ENCODE data around the gene ETS2. TPM values are rescaled to one million over a fixed set of nuclear protein-coding genes. Genes with fewer than 3 reads are reported as not detected.
A peak's percentile ranks its signal among the peaks of the same experiment; 100 is the strongest.

Gene ETS2
- total and polyA plus RNA-seq, 2 of the 4 experiments (the other 2 are of a cell fraction): 21.3 to 21.7 TPM

GRCh38 chr21:38849776-38850175, 44.0 kb downstream of the ETS2 start:
- dilution Hi-C loops (cut with HindIII; ENCODE audit: low sequenced_read_pairs, unreplicated experiment): no loop called here

More at GRCh38 chr21:38849776-38850175, 44.0 kb downstream of the ETS2 start:
- Histone ChIP-seq H3K56ac (ENCODE audit: extremely low read depth, insufficient read depth, low read length) (no peak overlapping the region), H2BK5ac (ENCODE audit: low read depth, low read length, poor library complexity, severe bottlenecking) (no peak overlapping the region), H3K4me1 (ENCODE audit: control insufficient read depth, insufficient read depth, low read length) (peaks cover 2% of the 10 kb centered on the region; the same call in 1 of the 2 replicates), H4K5ac (ENCODE audit: low read depth, low read length) (no peak overlapping the region), H3K4me3 (ENCODE audit: insufficient read depth, low read depth, low read length) (no peak overlapping the region), H3K36me3 (ENCODE audit: control insufficient read depth, insufficient read depth, low read length) (no peaks in the 10 kb centered on the region), H2AK9ac (replicated peaks; ENCODE audit: low read depth, low read length, poor library complexity) (no peak overlapping the region), H4K91ac (ENCODE audit: insufficient read depth, low read depth, low read length) (no peak overlapping the region; the same call in 1 of the 2 replicates), H4K20me1 (ENCODE audit: insufficient read depth, low read length) (no peaks in the 10 kb centered on the region), H3K9me1 (ENCODE audit: insufficient read depth, low read length) (peaks cover 9% of the 10 kb centered on the region), H2BK120ac (ENCODE audit: low read depth, low read length) (no peak overlapping the region), H3K4me2 (ENCODE audit: low read depth, low read length) (no peak overlapping the region), H3K27ac (ENCODE audit: insufficient read depth, low read length) (no peak overlapping the region), H3K18ac (ENCODE audit: low read depth, low read length) (no peak overlapping the region), H3K4ac (ENCODE audit: low read depth, low read length) (no peak overlapping the region), H3K14ac (replicated peaks; ENCODE audit: low read depth, low read length) (no peak overlapping the region), H2AK5ac (ENCODE audit: low read depth, low read length) (no peak overlapping the region), H2BK15ac (ENCODE audit: low read depth, low read length) (peak overlapping the region; percentile 25; the same call in 1 of the 3 replicates), H3K27me3 (ENCODE audit: control insufficient read depth, insufficient read depth, low read length) (no peaks in the 10 kb centered on the region), H2BK20ac (ENCODE audit: low read depth, low read length) (no peak overlapping the region), H3K23ac (ENCODE audit: low read depth, low read length) (peak overlapping the region; percentile 20; the same call in 1 of the 2 replicates), H2AFZ (replicated peaks; ENCODE audit: low read length, poor library complexity) (peak overlapping the region; percentile 28), H4K8ac (ENCODE audit: low read depth in 2 of 2, low read length in 2 of 2) (no peak overlapping the region), H3K9ac (ENCODE audit: low read depth, low read length) (no peak overlapping the region), H3K9me3 (ENCODE audit: control insufficient read depth, insufficient read depth, low read length) (peaks cover 6% of the 10 kb centered on the region), H3K79me1 (ENCODE audit: low read depth in 1 of 2, low read length in 2 of 2) (no peaks in the 10 kb centered on the region)
- in situ Hi-C loops (cut with MboI; ENCODE audit: low sequenced_read_pairs) (no loop called here), intact Hi-C loops (cut with micrococcal nuclease) (no loop called here)
- no TSS peak for BruUV-seq (replicated peaks)
- WGBS, 2 experiments (ENCODE audit: extremely low coverage in 2 of 2, insufficient read length in 1 of 2): no CpG with 5 or more reads among the region's 6 CpGs
- TF ChIP-seq FOS (IDR thresholded peaks at IDR 0.05; ENCODE audit: low read depth, low read length) (no peak), USF2 (IDR thresholded peaks at IDR 0.05; ENCODE audit: low read depth, low read length) (no peak), SMC3 (IDR thresholded peaks at IDR 0.05; ENCODE audit: low read depth, low read length) (no peak), RCOR1 (IDR thresholded peaks at IDR 0.05; ENCODE audit: insufficient replicate concordance, low read length) (no peak), ELK1 (IDR thresholded peaks at IDR 0.05; ENCODE audit: borderline replicate concordance, low read depth, low read length) (no peak), POLR2A (IDR thresholded peaks at IDR 0.05; ENCODE audit: low read depth, low read length) (no peak), RAD21 (IDR thresholded peaks at IDR 0.05; ENCODE audit: low read length) (no peak), RFX5 (IDR thresholded peaks at IDR 0.05; ENCODE audit: low read depth, low read length) (no peak), BHLHE40 (IDR thresholded peaks at IDR 0.05; ENCODE audit: low read depth, low read length) (no peak), MAFK (IDR thresholded peaks at IDR 0.05; ENCODE audit: low read depth, low read length) (no peak)
- ATAC-seq (ENCODE audit: low read depth): no peak
- POLR2A ChIA-PET (ENCODE audit: unreplicated experiment): interaction anchor here (0.6 kb wide), 1 partner anchor 14 kb away, joined by 3 read pairs; no protein-coding TSS in a partner anchor
- no peak for DNase-seq
- CTCF ChIA-PET: no interaction called here

All from IMR-90 (cell line).